ENCODE measurements around the gene TRMT44.

Gene TRMT44

GRCh38 chr4:8403173-8403753, 37.3 kb upstream of the TRMT44 start:
- H4K20me1 ChIP-seq (ENCODE audit: insufficient read depth, low read length): no peaks in the 10 kb centered on the region
- H3K4me1 ChIP-seq (ENCODE audit: low read length): no peaks in the 10 kb centered on the region
- H3K79me2 ChIP-seq (ENCODE audit: low read length): no peaks in the 10 kb centered on the region
- peaks cover 18% of the 10 kb centered on the region for H3K36me3 ChIP-seq (replicated peaks; ENCODE audit: low read depth, low read length)
- H2AFZ ChIP-seq (ENCODE audit: low read depth, low read length): no peak overlapping the region
- TF ChIP-seq CTCF (IDR thresholded peaks at IDR 0.05; ENCODE audit: low read depth, low read length) (peak; percentile 96), EZH2phosphoT487 (IDR thresholded peaks at IDR 0.05; ENCODE audit: low read depth) (no peak)
- H3K9me3 ChIP-seq (ENCODE audit: insufficient read depth, low read length): no peaks in the 10 kb centered on the region
- H3K27ac ChIP-seq (ENCODE audit: low read length): no peak overlapping the region
- no peak overlapping the region for H3K4me3 ChIP-seq (ENCODE audit: low read length)
- H3K9ac ChIP-seq (ENCODE audit: low read length): no peak overlapping the region
- H3K27me3 ChIP-seq (ENCODE audit: low read depth, low read length): no peaks in the 10 kb centered on the region
- H3K4me2 ChIP-seq (ENCODE audit: low read length): no peak overlapping the region

GRCh38 chr4:8403976-8404375, 36.6 kb upstream of the TRMT44 start:
- Histone ChIP-seq H4K20me1 (ENCODE audit: insufficient read depth, low read length) (no peaks in the 10 kb centered on the region), H3K27ac (ENCODE audit: low read length) (no peak overlapping the region), H3K9me3 (ENCODE audit: insufficient read depth, low read length) (no peaks in the 10 kb centered on the region), H3K79me2 (ENCODE audit: low read length) (no peaks in the 10 kb centered on the region), H3K4me2 (ENCODE audit: low read length) (no peak overlapping the region), H3K27me3 (ENCODE audit: low read depth, low read length) (no peaks in the 10 kb centered on the region), H3K4me1 (ENCODE audit: low read length) (no peaks in the 10 kb centered on the region), H3K9ac (ENCODE audit: low read length) (no peak overlapping the region), H3K4me3 (ENCODE audit: low read length) (no peak overlapping the region), H3K36me3 (replicated peaks; ENCODE audit: low read depth, low read length) (peaks cover 15% of the 10 kb centered on the region), H2AFZ (ENCODE audit: low read depth, low read length) (no peak overlapping the region)
- TF ChIP-seq CTCF (IDR thresholded peaks at IDR 0.05; ENCODE audit: low read depth, low read length): no peak
- TF ChIP-seq EZH2phosphoT487 (IDR thresholded peaks at IDR 0.05; ENCODE audit: low read depth): no peak

GRCh38 chr4:8404791-8405515, 35.6 kb upstream of the TRMT44 start:
- no peak for TF ChIP-seq EZH2phosphoT487 (IDR thresholded peaks at IDR 0.05; ENCODE audit: low read depth)
- no peak for TF ChIP-seq CTCF (IDR thresholded peaks at IDR 0.05; ENCODE audit: low read depth, low read length)
- no peak overlapping the region for H3K9ac ChIP-seq (ENCODE audit: low read length)

GRCh38 chr4:8405516-8405875, 35.1 kb upstream of the TRMT44 start:
- Histone ChIP-seq H2AFZ (ENCODE audit: low read depth, low read length) (no peak overlapping the region), H3K27ac (ENCODE audit: low read length) (no peak overlapping the region), H3K9ac (ENCODE audit: low read length) (no peak overlapping the region), H3K27me3 (ENCODE audit: low read depth, low read length) (no peaks in the 10 kb centered on the region), H3K79me2 (ENCODE audit: low read length) (no peaks in the 10 kb centered on the region), H3K4me3 (ENCODE audit: low read length) (no peak overlapping the region), H4K20me1 (ENCODE audit: insufficient read depth, low read length) (no peaks in the 10 kb centered on the region; the same call in 1 of the 2 replicates), H3K4me2 (ENCODE audit: low read length) (no peak overlapping the region), H3K4me1 (ENCODE audit: low read length) (no peaks in the 10 kb centered on the region), H3K36me3 (replicated peaks; ENCODE audit: low read depth, low read length) (peaks cover 17% of the 10 kb centered on the region), H3K9me3 (ENCODE audit: insufficient read depth, low read length) (no peaks in the 10 kb centered on the region)
- no peak for TF ChIP-seq CTCF (IDR thresholded peaks at IDR 0.05; ENCODE audit: low read depth, low read length)
- TF ChIP-seq EZH2phosphoT487 (IDR thresholded peaks at IDR 0.05; ENCODE audit: low read depth): no peak

More at GRCh38 chr4:8404791-8405515, 35.6 kb upstream of the TRMT44 start:
- H3K27me3 ChIP-seq (ENCODE audit: low read depth, low read length): no peaks in the 10 kb centered on the region
- peaks cover 17% of the 10 kb centered on the region for H3K36me3 ChIP-seq (replicated peaks; ENCODE audit: low read depth, low read length)
- H2AFZ ChIP-seq (ENCODE audit: low read depth, low read length): no peak overlapping the region
- no peak overlapping the region for H3K27ac ChIP-seq (ENCODE audit: low read length)
- no peaks in the 10 kb centered on the region for H3K4me1 ChIP-seq (ENCODE audit: low read length)
- H3K4me3 ChIP-seq (ENCODE audit: low read length): no peak overlapping the region
- H3K4me2 ChIP-seq (ENCODE audit: low read length): no peak overlapping the region
- H4K20me1 ChIP-seq (ENCODE audit: insufficient read depth, low read length): no peaks in the 10 kb centered on the region; the same call in 1 of the 2 replicates
- no peaks in the 10 kb centered on the region for H3K9me3 ChIP-seq (ENCODE audit: insufficient read depth, low read length)
- no peaks in the 10 kb centered on the region for H3K79me2 ChIP-seq (ENCODE audit: low read length)

Data from OCI-LY3 (cell line).